Adrenal gland (tissue), 12 donors: ENCODE measurements around the gene MIA2. TPM values are rescaled to one million over a fixed set of nuclear protein-coding genes. Genes with fewer than 3 reads are reported as not detected.

Experiments
- DNase-seq, 7 donors: peaks; one replicate each; pipeline ENCODE4 v3.0.0-alpha.2; 2019 to 2020
- H3K27ac ChIP-seq, 5 donors: fragments of 200-600 bp; sonication (generic) in 4 of 5; 1 replicate in 3 of 5; 2 replicates in 2 of 5; pipeline versions ENCODE4 v1.5.1 to v1.8.0; 2016 to 2020; ENCODE audit warnings: mild to moderate bottlenecking in 1 of 5
- H3K27me3 ChIP-seq: fragments of 200-600 bp; 2 replicates; pipeline ENCODE4 v1.8.0; 2021
- H3K36me3 ChIP-seq, 2 donors: fragments of 200-600 bp; replicated peaks in 1 of 2; 1 replicate in 1 of 2; 2 replicates in 1 of 2; pipeline versions ENCODE4 v1.5.1 to v1.8.0; 2018 to 2022
- H3K4me1 ChIP-seq, 2 donors: fragments of 200-600 bp; replicated peaks in 1 of 2; 1 replicate in 1 of 2; 2 replicates in 1 of 2; pipeline versions ENCODE4 v1.5.1 to v1.8.0; 2018 to 2021
- H3K4me3 ChIP-seq, 4 donors: fragments of 200-600 bp; sonication (generic) in 3 of 4; one replicate each; pipeline ENCODE4 v1.5.1; 2016 to 2018
- H3K9me3 ChIP-seq, 3 donors: fragments of 200-600 bp; sonication (generic) in 1 of 3; replicated peaks in 1 of 3; 1 replicate in 2 of 3; 2 replicates in 1 of 3; pipeline versions ENCODE4 v1.5.1 to v1.8.0; 2016 to 2021
- CTCF ChIP-seq, 6 experiments: fragments of 450-650 bp in 4 of 6; fragments of 200-600 bp in 2 of 6; sonication (generic) in 1 of 6; IDR thresholded peaks; 1 replicate in 5 of 6; 2 replicates in 1 of 6; pipeline versions ENCODE4 v1.5.1 to v1.8.0; 2016 to 2021; ENCODE audit warnings: antibody characterized with exemption in 6 of 6, mild to moderate bottlenecking in 2 of 6, moderate library complexity in 1 of 6
- POLR2A ChIP-seq, 2 donors: fragments of 450-650 bp; IDR thresholded peaks; one replicate each; pipeline ENCODE4 v1.6.1; 2017; ENCODE audit warnings: antibody characterized with exemption in 2 of 2, mild to moderate bottlenecking in 2 of 2, moderate library complexity in 1 of 2
- WGBS, 4 donors: extraction: QIAGEN DNeasy Blood & Tissue Kit in 2 of 4; methylation state at CpG; one replicate each; pipeline versions ENCODE4 v1.1.5 to v1.1.7; 2013 to 2017; 5-methylcytosine and 5-hydroxymethylcytosine counted together
- intact Hi-C, 2 donors: fragments of 100-400 bp; cut with DNase I; formaldehyde crosslinking; loops; one replicate each; pipeline versions ENCODE4 v1.14.1 to v1.15.0; 2022 to 2023
- polyA plus RNA-seq, 3 donors: library from polyadenylated mRNA; stranded (reverse); fragments of 200-250 nt in 2 of 3; fragments of 350-450 nt in 1 of 3; fragmentation: Illumina TruSeq in 1 of 3; extraction: RNeasy Lipid Tissue Mini Kit (QIAGEN cat#74804) in 1 of 3; gene quantifications; one replicate each; pipeline ENCODE4 v1.2.3, GENCODE V29; 2013 to 2014
- total RNA-seq, 9 donors: library from RNA; depleted of rRNA in 4 of 9; stranded (reverse); fragments of >200 nt in 4 of 9; fragments of 120-200 nt in 1 of 9; fragmentation: NEBNext Ultra II Directional in 1 of 9; extraction: Animal tissue kit (Norgen Biotek cat#: 25700) in 1 of 9; gene quantifications; one replicate each; pipeline versions ENCODE4 v1.1.0 to v1.2.4, GENCODE V29; 2013 to 2023
- donor health status: healthy with polysubstance abuse.
- donor health status: Bipolar disorder and iron deficiency.
- donor health status: DM: yes; HTN: yes; CAD: no.
- donor health status: DM: no; HTN: no; CAD: no.
- donor health status: DM: no; HTN: no; CAD: no.
- donor health status: DM: yes; HTN: yes; CAD: no.

Gene MIA2
- total and polyA plus RNA-seq, 12 donors: 24.8 to 62.0 (median 41.5) TPM

- Histone ChIP-seq H3K36me3 (no peaks in the 10 kb centered on the region), H3K4me3 (no peak overlapping the region), H3K9me3 (no peaks in the 10 kb centered on the region), H3K27ac (no peak overlapping the region), H3K4me1 (peaks cover 11 to 16% of the 10 kb centered on the region in 2 donors), H3K27me3 (no peaks in the 10 kb centered on the region)
- no peak for DNase-seq
- WGBS, 4 donors: 64 to 80% (median 77%) methylated on average over 1 of the region's 1 CpG
- intact Hi-C loops: no loop called here
- TF ChIP-seq CTCF (IDR thresholded peaks at IDR 0.05) (no peak), POLR2A (IDR thresholded peaks at IDR 0.05) (no peak)
These were observed 149.4 kb downstream of the MIA2 start for GRCh38 chr14:39383026-39383660.

DNA sequence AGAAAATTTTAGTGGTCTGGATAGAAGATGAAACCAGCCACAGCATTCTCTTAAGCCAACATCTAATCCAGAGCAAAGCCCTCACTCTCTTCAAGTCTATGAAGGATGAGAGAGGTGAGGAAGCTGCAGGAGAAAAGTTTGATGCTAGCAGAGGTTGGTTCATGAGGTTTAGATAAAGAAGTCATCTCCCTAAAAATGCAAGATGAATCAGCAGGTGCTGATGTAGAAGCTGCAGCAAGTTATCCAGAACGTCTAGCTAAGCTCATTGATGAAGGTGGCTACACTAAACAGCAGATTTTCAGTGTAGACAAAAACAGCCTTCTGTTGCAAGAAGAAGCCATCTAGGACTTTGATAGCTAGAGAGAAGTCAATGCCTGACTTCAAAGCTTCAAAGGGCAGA is 150.0 kb downstream of the MIA2 start:
- Histone ChIP-seq H3K36me3 (no peaks in the 10 kb centered on the region), H3K27me3 (no peaks in the 10 kb centered on the region), H3K4me1 (peaks cover 10 to 15% of the 10 kb centered on the region in 2 donors), H3K27ac (no peak overlapping the region), H3K9me3 (no peaks in the 10 kb centered on the region), H3K4me3 (no peak overlapping the region)
- DNase-seq: no peak
- 80 to 94% (median 86%) methylated on average over 1 of the region's 1 CpG for WGBS, 4 donors
- intact Hi-C loops: no loop called here
- no peak for TF ChIP-seq CTCF (IDR thresholded peaks at IDR 0.05)
- no peak for TF ChIP-seq POLR2A (IDR thresholded peaks at IDR 0.05)

DNA sequence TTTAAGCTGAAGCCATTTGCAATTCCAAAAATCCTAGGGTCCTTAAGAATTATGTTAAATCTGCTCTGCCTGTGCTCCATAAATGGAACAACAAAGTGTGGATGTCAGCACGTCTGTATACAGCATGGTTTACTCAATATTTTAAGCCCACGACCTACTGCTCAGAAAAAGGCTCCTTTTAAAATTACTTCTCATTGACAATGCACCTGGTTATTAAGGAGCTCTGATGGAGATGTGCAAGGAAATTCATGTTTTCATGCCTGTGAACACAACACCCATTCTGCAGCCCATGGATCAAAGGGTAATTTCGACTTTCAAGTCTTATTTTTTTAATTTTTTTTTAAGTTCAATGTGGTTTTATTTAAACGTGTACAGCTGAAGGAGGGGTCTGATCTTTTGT is 150.5 kb downstream of the MIA2 start:
- intact Hi-C loops: no loop called here
- Histone ChIP-seq H3K27me3 (no peaks in the 10 kb centered on the region), H3K4me3 (no peak overlapping the region), H3K27ac (no peak overlapping the region), H3K9me3 (no peaks in the 10 kb centered on the region), H3K4me1 (peaks cover 10 to 15% of the 10 kb centered on the region in 2 donors), H3K36me3 (no peaks in the 10 kb centered on the region)
- 85 to 92% (median 88%) methylated on average over 4 of the region's 4 CpGs for WGBS, 4 donors
- no peak for TF ChIP-seq CTCF (IDR thresholded peaks at IDR 0.05)
- TF ChIP-seq POLR2A (IDR thresholded peaks at IDR 0.05): no peak
- no peak for DNase-seq

DNA sequence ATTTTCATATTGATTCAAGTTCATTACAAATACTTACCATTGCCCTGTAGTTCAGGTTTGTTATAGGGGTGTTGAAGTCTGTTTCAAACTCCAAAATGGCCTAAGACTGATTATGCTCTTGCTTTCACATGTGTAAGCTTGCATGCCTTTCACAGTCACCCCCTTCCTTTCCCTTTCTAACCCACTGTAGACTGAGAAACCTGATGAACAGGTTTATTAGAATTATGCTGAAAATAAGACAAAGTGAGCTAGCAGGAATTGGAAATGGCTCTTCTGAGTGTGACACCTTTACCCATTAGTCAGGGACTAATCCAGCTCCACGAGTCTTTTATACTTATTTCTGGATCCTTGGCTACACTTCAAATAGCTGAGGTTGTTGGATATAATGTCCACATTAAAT is 159.6 kb downstream of the MIA2 start:
- intact Hi-C loops: no loop called here

More for the DNA sequence above, 159.6 kb downstream of the MIA2 start:
- Histone ChIP-seq H3K4me1 (peaks cover 0 to 4% of the 10 kb centered on the region in 2 donors), H3K4me3 (no peak overlapping the region), H3K27ac (no peak overlapping the region), H3K36me3 (peaks cover 0 to 22% of the 10 kb centered on the region in 2 donors), H3K27me3 (no peaks in the 10 kb centered on the region), H3K9me3 (no peaks in the 10 kb centered on the region)
- no peak for DNase-seq
- WGBS, 4 donors: 56 to 71% (median 65%) methylated on average over 1 of the region's 1 CpG
- TF ChIP-seq CTCF (IDR thresholded peaks at IDR 0.05) (no peak), POLR2A (IDR thresholded peaks at IDR 0.05) (no peak)
